Lung (tissue), 12 donors: ENCODE data around the gene FBN2. TPM values are rescaled to one million over a fixed set of nuclear protein-coding genes. Genes with fewer than 3 reads are reported as not detected.
A peak's percentile ranks its signal among the peaks of the same experiment; 100 is the strongest.

Experiments used
- ATAC-seq: fragments of 200-7000 bp; cut with Tn5 transposase; one replicate; pipeline ENCODE4 v1.9.1; 2020; ENCODE audit warnings: moderate number of reproducible peaks; ENCODE audit not compliant: insufficient read depth, low FRiP score
- DNase-seq, 3 donors: peaks; one replicate each; pipeline ENCODE4 v3.0.0-alpha.2; 2013 to 2017
- H3K27ac ChIP-seq, 2 donors: one replicate each; pipeline ENCODE4 v1.5.1; 2013; ENCODE audit warnings: mild to moderate bottlenecking in 2 of 2, moderate library complexity in 2 of 2, control low read depth in 1 of 2, inconsistent platforms in 1 of 2, low read depth in 1 of 2, low read length in 1 of 2
- H3K27me3 ChIP-seq, 3 donors: one replicate each; pipeline ENCODE4 v1.5.1; 2013; ENCODE audit warnings: low read length in 2 of 3; ENCODE audit not compliant: control insufficient read depth in 3 of 3, insufficient read depth in 3 of 3
- H3K36me3 ChIP-seq, 4 donors: one replicate each; pipeline ENCODE4 v1.5.1; 2013; ENCODE audit warnings: low read length in 4 of 4, mild to moderate bottlenecking in 1 of 4, moderate library complexity in 1 of 4; ENCODE audit not compliant: control insufficient read depth in 4 of 4, insufficient read depth in 4 of 4
- H3K4me1 ChIP-seq, 5 donors: one replicate each; pipeline ENCODE4 v1.5.1; 2013; ENCODE audit warnings: low read length in 5 of 5, mild to moderate bottlenecking in 2 of 5, moderate library complexity in 1 of 5; ENCODE audit not compliant: control insufficient read depth in 5 of 5, insufficient read depth in 5 of 5
- H3K4me3 ChIP-seq: one replicate; pipeline ENCODE4 v1.5.1; 2013; ENCODE audit warnings: mild to moderate bottlenecking, control low read depth, moderate library complexity
- H3K9ac ChIP-seq, 2 donors: one replicate each; pipeline ENCODE4 v1.5.1; 2013; ENCODE audit warnings: low read length in 2 of 2, control low read depth in 1 of 2; ENCODE audit not compliant: insufficient read depth in 1 of 2
- H3K9me3 ChIP-seq, 4 donors: one replicate each; pipeline ENCODE4 v1.5.1; 2013; ENCODE audit warnings: low read length in 3 of 4, mild to moderate bottlenecking in 1 of 4, moderate library complexity in 1 of 4; ENCODE audit not compliant: control insufficient read depth in 4 of 4, insufficient read depth in 3 of 4
- CTCF ChIP-seq: IDR thresholded peaks from 2 replicates; pipeline ENCODE4 v1.5.1; 2012; ENCODE audit warnings: mild to moderate bottlenecking; ENCODE audit errors: control extremely low read depth, extremely low read depth
- WGBS, 2 donors: extraction: QIAGEN DNeasy Blood & Tissue Kit; methylation state at CpG; one replicate each; pipeline ENCODE4 v1.1.7; 2013; 5-methylcytosine and 5-hydroxymethylcytosine counted together
- polyA plus RNA-seq, 2 donors: library from polyadenylated mRNA; stranded (reverse); fragments of 200-250 nt; gene quantifications; one replicate each; pipeline ENCODE4 v1.2.1, GENCODE V29; 2013
- total RNA-seq, 2 donors: library from RNA; depleted of rRNA in 1 of 2; stranded (reverse); fragments of >200 nt in 1 of 2; gene quantifications; one replicate each; pipeline ENCODE4 v1.2.1, GENCODE V29; 2014 to 2021
- donor health status: control.
- donor health status: control.
- donor health status: Bipolar disorder and iron deficiency.
- donor health status: healthy.
- donor health status: DM: yes; HTN: yes; CAD: no.

Gene FBN2
- total and polyA plus RNA-seq, 4 donors: 0.06 to 13.1 (median 1.1) TPM

GRCh38 chr5:128535251-128535650 is 2.8 kb downstream of the FBN2 start:
- H3K27ac ChIP-seq: peak overlapping the region in 1 of 2 donors; percentile 67
- peaks cover 0 to 3% (median 1%) of the 10 kb centered on the region in 4 donors for H3K36me3 ChIP-seq
- peaks cover 0 to 12% (median 7%) of the 10 kb centered on the region in 5 donors for H3K4me1 ChIP-seq
- H3K9me3 ChIP-seq: peaks cover 0 to 4% (median 0%) of the 10 kb centered on the region in 4 donors
- WGBS, 2 donors: 87 to 98% methylated on average over 1 of the region's 1 CpG
- H3K4me3 ChIP-seq: no peak overlapping the region
- DNase-seq (peak in 1 of 3 donors; percentile 3), ATAC-seq (no peak)
- peaks cover 4 to 12% (median 7%) of the 10 kb centered on the region in 3 donors for H3K27me3 ChIP-seq
- no peak overlapping the region for H3K9ac ChIP-seq
- TF ChIP-seq CTCF: no peak

- DNase-seq (peak in 2 of 3 donors; percentile 21 to 22), ATAC-seq (no peak)
- Histone ChIP-seq H3K27ac (peak overlapping the region in 1 of 2 donors; percentile 46), H3K4me1 (peaks cover 0 to 12% (median 7%) of the 10 kb centered on the region in 5 donors), H3K9me3 (peaks cover 0 to 4% (median 0%) of the 10 kb centered on the region in 4 donors), H3K27me3 (peaks cover 4 to 12% (median 7%) of the 10 kb centered on the region in 3 donors), H3K9ac (no peak overlapping the region), H3K4me3 (no peak overlapping the region), H3K36me3 (peaks cover 0 to 3% (median 1%) of the 10 kb centered on the region in 4 donors)
- 78 to 87% methylated on average over 6 of the region's 6 CpGs for WGBS, 2 donors
- TF ChIP-seq CTCF: no peak
Measured at GRCh38 chr5:128534726-128535125, 3.3 kb downstream of the FBN2 start.

DNA sequence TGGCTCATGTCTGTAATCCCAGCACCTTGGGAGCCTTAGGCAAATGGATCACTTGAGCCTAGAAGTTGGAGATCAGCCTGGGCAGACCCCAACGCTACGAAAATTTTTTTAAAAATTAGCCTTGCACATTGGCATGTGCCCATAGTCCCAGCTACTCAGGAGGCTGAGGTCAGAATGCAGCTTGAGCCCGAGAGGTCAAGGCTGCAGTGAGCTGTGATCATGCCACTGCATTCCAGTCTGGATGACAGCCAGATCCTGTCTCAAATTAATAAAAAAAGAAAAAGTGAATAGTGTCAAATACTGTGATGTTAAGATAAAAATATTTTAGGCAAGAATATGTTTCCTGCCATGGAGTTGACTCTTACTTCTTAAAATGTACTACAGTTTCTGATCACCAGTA is 5.3 kb downstream of the FBN2 start:
- H3K4me1 ChIP-seq: peaks cover 0 to 13% (median 5%) of the 10 kb centered on the region in 5 donors
- WGBS, 2 donors: 60 to 83% methylated on average over 3 of the region's 3 CpGs
- H3K9me3 ChIP-seq: peaks cover 0 to 2% (median 0%) of the 10 kb centered on the region in 4 donors
- H3K27ac ChIP-seq: peak overlapping the region in 1 of 2 donors; percentile 10
- peaks cover 4 to 9% (median 7%) of the 10 kb centered on the region in 3 donors for H3K27me3 ChIP-seq
- TF ChIP-seq CTCF: no peak
- DNase-seq: no peak
- peaks cover 0 to 8% (median 2%) of the 10 kb centered on the region in 4 donors for H3K36me3 ChIP-seq
- ATAC-seq: no peak
- H3K4me3 ChIP-seq: no peak overlapping the region
- H3K9ac ChIP-seq: no peak overlapping the region

DNA sequence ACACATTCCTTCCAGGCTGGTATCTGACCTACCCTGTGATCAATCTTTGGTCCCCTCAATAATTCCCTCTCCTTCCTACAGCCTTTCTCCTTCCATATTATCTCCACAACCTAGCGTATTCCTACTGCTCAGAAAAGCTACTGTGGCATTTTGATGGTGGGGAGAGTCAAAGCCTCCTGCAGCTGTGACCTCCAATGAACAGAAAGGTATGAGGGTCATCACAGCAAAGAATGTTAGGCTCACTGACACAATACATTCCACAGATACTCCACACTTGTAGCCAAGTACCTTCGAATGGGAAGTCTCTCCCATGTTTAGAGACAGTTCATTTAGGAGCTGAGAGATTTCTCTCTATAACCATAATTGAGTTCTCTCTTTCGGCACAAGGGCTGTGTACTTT is 5.9 kb downstream of the FBN2 start:
- no peak overlapping the region for H3K4me3 ChIP-seq
- peak overlapping the region in 1 of 2 donors; percentile 10 for H3K27ac ChIP-seq
- peaks cover 0 to 8% (median 2%) of the 10 kb centered on the region in 4 donors for H3K36me3 ChIP-seq
- peaks cover 0 to 2% (median 0%) of the 10 kb centered on the region in 4 donors for H3K9me3 ChIP-seq
- 61 to 64% methylated on average over 3 of the region's 3 CpGs for WGBS, 2 donors
- DNase-seq (no peak), ATAC-seq (no peak)
- no peak overlapping the region for H3K9ac ChIP-seq
- peaks cover 0 to 13% (median 4%) of the 10 kb centered on the region in 5 donors for H3K4me1 ChIP-seq
- H3K27me3 ChIP-seq: peaks cover 4 to 9% (median 7%) of the 10 kb centered on the region in 3 donors
- TF ChIP-seq CTCF: no peak
